Measurements from ENCODE around the gene CFAP97D2.

The CFAP97D2 gene

DNA sequence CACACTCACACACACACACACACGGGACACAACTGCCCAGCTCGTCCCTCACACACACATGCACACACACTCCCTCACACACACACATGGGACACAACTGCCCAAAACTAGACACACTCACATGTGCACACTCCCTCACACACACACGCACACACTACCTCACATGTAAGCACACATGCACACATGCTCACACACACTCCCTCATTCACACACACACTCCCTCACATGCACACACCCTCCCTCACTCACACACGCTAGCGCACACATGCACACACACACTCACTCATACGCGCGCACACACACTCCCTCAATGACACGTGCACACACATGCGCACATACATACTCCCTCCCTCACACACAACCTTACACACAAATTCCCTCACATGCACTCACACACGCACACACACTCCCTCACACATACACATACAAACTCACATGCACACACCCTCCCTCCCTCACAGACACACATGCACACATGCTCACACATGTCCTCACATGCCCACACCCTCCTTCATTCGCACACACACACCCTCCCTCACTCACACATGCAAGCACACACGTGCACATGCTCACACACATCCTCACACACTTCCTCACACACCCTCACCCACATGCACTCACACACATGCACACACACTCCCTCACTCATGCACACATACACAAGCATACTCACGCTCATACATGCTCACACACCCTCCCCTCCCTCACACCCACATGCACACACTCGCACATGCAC, 37.6 kb upstream of the CFAP97D2 start:
- no peak for DNase-seq (ENCODE audit: low read depth)
- TF ChIP-seq, protein P1, sequence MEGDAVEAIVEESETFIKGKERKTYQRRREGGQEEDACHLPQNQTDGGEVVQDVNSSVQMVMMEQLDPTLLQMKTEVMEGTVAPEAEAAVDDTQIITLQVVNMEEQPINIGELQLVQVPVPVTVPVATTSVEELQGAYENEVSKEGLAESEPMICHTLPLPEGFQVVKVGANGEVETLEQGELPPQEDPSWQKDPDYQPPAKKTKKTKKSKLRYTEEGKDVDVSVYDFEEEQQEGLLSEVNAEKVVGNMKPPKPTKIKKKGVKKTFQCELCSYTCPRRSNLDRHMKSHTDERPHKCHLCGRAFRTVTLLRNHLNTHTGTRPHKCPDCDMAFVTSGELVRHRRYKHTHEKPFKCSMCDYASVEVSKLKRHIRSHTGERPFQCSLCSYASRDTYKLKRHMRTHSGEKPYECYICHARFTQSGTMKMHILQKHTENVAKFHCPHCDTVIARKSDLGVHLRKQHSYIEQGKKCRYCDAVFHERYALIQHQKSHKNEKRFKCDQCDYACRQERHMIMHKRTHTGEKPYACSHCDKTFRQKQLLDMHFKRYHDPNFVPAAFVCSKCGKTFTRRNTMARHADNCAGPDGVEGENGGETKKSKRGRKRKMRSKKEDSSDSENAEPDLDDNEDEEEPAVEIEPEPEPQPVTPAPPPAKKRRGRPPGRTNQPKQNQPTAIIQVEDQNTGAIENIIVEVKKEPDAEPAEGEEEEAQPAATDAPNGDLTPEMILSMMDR (IDR thresholded peaks at IDR 0.05; ENCODE audit: low read length, missing control alignments): no peak
- no peak overlapping the region for H3K4me3 ChIP-seq (replicated peaks; ENCODE audit: low read depth, low read length)

DNA sequence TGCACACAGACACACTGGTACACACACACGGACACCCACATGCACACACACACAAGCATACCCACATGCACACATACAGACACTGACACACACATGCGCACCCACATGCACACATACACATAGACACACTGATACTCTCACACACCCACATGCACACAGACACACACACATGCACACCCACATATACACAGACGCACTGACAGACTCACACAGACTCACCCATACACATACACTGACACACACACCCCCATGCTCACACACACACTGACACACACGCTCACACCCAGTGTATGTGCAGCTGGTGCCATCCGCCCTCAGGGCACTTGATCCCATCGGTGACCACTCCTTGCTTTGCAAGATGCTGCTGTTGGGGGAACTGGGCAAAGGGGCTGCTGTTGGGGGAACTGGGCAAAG, 36.9 kb upstream of the CFAP97D2 start:
- no peak for DNase-seq (ENCODE audit: low read depth)
- TF ChIP-seq, protein P1 (IDR thresholded peaks at IDR 0.05; ENCODE audit: low read length, missing control alignments): no peak
- no peak overlapping the region for H3K4me3 ChIP-seq (replicated peaks; ENCODE audit: low read depth, low read length)

DNA sequence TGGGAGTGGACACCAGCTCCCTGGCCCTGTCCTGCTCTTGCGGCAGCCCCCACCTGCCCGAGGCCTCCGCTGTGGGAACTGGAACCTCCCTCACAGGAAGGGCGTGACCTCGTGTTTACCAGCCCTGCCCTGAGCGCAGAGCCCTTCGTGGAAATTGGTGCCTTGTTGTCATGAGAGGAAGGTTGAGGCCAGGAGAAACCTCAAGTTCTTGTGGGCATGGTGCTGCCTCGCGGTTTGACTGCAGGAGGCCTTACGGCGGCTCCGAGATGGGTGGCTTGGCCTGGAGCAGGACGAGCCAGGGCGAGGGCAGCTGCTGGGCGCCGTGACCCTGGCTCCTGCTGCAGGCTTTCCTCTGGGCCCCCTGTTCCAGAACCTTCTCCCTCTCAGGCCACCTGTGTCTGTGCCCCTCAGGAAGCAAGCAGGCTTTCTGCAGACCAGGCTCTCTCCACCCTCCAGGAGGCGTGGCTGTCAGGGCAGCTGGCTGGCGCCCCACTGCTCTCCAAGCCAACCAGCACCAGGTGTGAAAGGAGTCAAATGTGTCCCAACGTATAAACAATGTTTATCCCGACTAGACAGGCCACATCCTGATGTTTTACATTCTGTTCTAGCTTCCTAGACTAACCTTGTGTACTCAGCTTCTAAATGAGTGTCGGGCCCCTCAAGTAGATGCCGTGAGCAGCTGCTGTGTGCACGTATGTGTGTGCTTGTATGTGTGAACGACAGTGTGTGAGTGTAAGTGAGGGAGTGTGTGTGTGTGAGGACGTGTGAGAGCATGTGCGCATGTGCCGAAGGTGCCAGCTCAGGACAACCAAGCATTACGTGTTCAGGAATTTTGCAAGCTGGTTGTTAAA, 36.2 kb upstream of the CFAP97D2 start:
- DNase-seq (ENCODE audit: low read depth): no peak
- TF ChIP-seq, protein P1 (IDR thresholded peaks at IDR 0.05; ENCODE audit: low read length, missing control alignments): no peak
- H3K4me3 ChIP-seq (replicated peaks; ENCODE audit: low read depth, low read length): no peak overlapping the region

DNA sequence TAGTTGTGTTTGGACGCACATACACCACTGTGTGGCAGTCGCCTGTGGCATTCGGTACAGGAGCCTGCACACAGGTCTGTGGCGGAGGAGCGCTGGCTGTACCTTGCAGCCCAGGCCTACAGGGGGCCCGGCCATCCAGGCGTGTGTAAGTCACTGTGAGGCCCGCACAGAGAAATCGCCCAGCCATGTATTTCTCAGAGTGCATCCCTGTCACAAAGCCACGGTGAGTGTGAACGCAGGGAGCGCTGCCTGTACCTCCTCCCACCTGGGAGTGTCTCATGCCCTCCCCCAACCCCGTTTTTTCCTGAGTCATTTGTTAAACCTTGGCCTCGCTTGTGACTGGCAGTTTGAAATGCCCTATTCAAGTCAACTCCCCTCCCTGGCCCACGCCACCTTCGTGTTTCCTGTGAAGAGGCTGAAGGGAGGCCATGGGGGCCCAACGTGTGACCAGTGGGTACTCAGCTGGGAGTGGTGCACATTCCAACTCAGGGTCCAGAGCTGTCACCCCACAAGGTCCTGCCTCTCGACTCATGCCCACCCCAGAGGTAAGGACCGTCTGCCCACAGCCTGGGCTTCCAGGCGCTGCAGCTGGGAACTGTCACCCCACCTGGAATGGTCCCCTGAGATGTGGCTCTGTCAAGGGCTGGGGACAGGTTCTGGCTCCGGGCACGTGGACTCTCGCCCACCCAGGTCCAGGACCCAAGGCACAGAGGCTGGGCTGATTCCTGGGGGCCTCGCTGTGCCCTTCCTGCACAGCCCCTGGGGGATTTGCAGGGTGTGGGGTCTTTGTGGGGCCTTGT, 35.1 kb upstream of the CFAP97D2 start:
- no peak overlapping the region for H3K4me3 ChIP-seq (replicated peaks; ENCODE audit: low read depth, low read length)
- TF ChIP-seq, protein P1 (IDR thresholded peaks at IDR 0.05; ENCODE audit: low read length, missing control alignments): no peak
- no peak for DNase-seq (ENCODE audit: low read depth)

DNA sequence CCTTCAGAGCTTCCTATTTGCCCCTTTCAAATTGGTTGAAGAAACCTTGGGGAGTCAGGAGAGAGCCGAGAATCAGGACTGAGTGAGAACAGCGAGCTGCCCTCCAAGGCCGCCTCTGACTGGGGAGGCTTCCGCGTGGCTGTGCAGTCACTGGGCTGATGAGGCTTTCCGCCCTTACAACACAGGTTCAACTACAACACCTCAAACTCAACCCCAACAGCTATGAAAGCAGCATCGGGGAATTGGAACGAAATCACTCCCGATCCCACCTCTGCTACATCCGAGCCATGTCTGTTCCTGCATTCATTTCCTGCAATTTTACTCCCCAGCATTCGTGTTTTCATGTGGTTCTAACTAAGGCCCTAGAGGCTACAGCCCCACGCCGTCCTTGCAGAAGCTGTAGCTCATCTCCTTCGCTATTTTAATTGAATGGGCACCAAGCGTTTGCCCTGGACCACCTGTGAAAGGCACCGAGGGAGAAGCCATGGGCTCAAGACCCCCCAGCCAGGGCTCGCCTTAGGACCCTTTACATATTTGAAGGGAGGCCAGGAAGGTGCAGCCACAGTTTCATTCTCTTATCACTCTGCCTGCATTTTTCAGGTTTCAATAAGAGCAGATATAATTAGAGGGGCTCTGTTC, 34.3 kb upstream of the CFAP97D2 start:
- DNase-seq (ENCODE audit: low read depth): no peak
- TF ChIP-seq, protein P1 (IDR thresholded peaks at IDR 0.05; ENCODE audit: low read length, missing control alignments): no peak
- no peak overlapping the region for H3K4me3 ChIP-seq (replicated peaks; ENCODE audit: low read depth, low read length)

DNA sequence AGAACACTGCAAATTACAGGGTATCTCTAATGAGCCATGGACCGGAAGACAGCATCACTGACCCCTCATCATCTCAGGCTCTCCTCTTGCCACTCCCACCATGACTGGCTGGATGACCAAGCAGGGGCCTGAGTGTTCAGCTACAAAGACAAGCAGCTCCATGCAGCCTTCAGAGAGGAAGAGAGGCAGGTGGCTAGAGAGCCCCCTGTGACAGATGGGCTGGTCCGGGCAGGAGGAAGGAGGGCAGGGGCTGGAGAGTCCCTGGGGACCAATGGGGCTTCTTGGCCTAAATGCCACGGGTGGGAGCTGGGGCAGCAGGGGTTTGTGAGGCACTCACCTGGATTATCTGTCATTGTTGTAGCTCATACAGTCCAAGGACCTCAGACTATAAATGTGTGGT, 33.8 kb upstream of the CFAP97D2 start:
- no peak overlapping the region for H3K4me3 ChIP-seq (replicated peaks; ENCODE audit: low read depth, low read length)
- DNase-seq (ENCODE audit: low read depth): no peak
- TF ChIP-seq, protein P1 (IDR thresholded peaks at IDR 0.05; ENCODE audit: low read length, missing control alignments): no peak
